ENCODE measurements around the gene TMEM184C.

DNA sequence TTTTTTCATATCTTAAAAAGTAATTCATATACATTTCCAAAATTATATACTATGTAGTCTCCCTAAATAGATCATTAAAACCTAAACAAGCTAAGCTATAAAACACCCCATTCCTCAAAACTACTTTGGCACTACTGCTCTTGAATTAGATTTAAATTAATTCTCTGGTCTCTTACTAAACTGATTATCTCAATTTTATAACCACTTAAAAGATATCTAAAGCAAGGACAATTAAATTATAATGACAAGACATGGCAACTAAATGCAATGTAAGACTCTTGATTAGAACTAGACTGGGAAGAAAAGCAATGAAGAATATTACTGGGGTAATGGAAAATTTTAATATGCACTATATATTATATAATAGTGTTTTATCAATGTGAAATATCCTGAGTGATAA, 27.9 kb downstream of the TMEM184C start:
- TF ChIP-seq, protein P1, sequence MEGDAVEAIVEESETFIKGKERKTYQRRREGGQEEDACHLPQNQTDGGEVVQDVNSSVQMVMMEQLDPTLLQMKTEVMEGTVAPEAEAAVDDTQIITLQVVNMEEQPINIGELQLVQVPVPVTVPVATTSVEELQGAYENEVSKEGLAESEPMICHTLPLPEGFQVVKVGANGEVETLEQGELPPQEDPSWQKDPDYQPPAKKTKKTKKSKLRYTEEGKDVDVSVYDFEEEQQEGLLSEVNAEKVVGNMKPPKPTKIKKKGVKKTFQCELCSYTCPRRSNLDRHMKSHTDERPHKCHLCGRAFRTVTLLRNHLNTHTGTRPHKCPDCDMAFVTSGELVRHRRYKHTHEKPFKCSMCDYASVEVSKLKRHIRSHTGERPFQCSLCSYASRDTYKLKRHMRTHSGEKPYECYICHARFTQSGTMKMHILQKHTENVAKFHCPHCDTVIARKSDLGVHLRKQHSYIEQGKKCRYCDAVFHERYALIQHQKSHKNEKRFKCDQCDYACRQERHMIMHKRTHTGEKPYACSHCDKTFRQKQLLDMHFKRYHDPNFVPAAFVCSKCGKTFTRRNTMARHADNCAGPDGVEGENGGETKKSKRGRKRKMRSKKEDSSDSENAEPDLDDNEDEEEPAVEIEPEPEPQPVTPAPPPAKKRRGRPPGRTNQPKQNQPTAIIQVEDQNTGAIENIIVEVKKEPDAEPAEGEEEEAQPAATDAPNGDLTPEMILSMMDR (conservative IDR thresholded peaks at IDR 0.05; ENCODE audit: low read length): no peak
- TF ChIP-seq EZH2phosphoT487 (IDR thresholded peaks at IDR 0.05; ENCODE audit: borderline replicate concordance, low read depth, low read length): no peak

Measured in OCI-LY7 (cell line).